GM18858 (cell line): ENCODE data around the gene FLNB.
A peak's percentile ranks its signal among the peaks of the same experiment; 100 is the strongest.
"Not testable (repeated sequence)": the region's sequence is repeated elsewhere in the genome, so short reads cannot be mapped to it uniquely, and the experiment has no call there.

Experiments
- ATAC-seq: cut with Tn5 transposase; IDR thresholded peaks from one replicate; pipeline ENCODE4 v1.9.1; 2021; ENCODE audit not compliant: unreplicated experiment

FLNB gene

GRCh38 chr3:57981483-57982087 is 26.6 kb upstream of the FLNB start:
- no peak for ATAC-seq

DNA sequence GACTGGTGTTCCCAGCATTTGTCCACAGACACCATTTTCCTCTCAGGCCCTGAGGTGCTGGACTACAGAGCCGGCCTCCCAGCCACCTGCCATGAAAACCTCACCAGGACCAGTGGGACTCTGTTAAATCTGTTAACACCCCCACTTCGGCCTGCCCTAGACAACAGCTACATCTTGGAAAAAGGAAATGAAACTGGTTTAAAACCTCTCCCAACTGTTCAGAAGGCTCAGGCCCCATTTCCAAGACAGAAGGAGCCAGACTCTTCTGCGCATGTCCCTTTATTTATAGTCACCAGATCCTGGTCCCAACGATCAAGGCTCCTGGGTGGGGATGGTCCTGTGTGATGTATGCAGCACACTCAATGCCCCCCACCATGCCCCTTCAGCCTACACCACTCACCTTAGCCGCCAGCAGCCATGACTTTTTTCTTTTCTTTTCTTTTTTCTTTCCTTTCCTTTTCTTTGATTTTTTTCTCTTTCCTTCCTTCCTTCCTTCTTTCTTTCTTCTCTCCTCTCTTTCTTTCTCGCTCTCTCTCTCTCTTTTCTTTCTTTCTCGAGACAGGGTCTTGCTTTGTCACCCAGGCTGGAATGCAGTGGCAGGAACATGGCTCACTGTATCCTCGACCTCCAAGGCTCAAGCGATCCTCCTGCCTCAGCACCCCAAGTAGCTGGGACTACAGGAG is 25.5 kb upstream of the FLNB start:
- ATAC-seq = no peak

GRCh38 chr3:57983734-57984518 is 24.3 kb upstream of the FLNB start:
- peak; percentile 98 for ATAC-seq

- no peak for ATAC-seq
Measured at GRCh38 chr3:57985176-57985983, 22.8 kb upstream of the FLNB start.

DNA sequence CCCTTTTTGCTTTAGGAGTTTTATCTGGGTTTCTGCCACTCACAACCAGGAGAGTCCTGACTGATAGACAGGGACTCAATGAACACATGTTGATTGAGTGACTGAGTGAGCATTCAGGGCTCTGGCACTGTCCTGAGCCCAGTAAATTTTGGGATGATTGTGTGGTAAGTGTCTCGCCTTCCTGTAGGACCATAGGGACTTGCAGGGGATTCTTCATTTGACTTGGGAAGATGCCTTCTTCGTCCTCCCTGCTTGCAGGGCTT is 22.3 kb upstream of the FLNB start:
- ATAC-seq = no peak

DNA sequence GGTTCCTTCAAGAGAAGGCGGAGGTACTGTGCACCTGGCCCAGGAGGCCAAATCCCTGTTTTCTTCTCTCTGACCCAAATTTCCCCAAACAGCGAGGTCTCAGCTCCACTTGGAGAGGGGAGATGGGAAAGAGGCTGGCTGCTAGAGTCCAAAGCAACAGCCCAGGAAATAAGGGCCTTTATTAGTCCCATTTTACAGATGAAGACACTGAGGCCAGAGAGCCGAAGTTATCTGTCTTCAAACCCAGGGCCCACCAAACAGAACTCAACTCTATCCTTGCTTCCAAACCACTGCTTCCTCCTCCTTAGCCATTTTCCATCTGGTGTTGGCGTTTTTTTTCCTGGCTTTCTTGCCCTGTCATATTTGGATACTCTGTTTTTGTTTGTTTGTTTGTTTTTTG is 22.0 kb upstream of the FLNB start:
- ATAC-seq = no peak

DNA sequence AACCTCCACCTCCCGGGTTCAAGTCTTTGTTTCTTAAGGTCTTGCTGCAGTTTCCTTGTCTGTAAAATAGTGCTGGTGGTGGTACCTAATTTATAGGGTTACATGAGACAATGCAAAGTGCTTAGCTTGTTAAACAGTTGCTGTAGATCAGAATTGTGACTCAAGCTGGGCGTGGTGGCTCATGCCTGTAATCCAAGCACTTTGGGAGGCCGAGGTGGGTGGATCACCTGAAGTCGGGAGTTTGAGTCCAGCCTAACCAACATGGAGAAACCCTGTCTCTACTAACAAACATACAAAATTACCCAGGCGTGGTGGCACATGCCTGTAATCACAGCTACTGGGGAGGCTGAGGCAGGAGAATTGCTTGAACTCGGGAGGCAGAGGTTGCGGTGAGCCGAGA is 19.0 kb upstream of the FLNB start:
- not testable (repeated sequence) for ATAC-seq

DNA sequence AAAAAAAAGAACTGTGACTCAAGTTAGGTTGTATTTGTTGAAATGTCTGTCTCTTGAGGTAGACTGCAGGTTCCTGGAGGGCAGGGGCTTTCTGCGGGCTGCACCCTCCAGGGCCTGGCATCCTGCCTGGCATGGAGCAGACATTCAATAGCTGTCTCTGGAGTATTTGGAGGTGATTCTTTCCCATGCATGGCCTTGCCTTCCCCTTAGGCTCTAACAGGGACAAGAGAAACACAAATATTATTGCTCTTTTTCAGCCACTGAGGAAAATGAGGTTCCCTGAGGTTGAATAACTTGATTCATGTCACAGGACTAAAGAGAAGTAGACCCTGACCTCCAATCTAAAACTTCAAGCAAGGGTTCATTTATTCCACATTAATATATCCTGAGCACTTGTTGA is 18.6 kb upstream of the FLNB start:
- no peak for ATAC-seq

DNA sequence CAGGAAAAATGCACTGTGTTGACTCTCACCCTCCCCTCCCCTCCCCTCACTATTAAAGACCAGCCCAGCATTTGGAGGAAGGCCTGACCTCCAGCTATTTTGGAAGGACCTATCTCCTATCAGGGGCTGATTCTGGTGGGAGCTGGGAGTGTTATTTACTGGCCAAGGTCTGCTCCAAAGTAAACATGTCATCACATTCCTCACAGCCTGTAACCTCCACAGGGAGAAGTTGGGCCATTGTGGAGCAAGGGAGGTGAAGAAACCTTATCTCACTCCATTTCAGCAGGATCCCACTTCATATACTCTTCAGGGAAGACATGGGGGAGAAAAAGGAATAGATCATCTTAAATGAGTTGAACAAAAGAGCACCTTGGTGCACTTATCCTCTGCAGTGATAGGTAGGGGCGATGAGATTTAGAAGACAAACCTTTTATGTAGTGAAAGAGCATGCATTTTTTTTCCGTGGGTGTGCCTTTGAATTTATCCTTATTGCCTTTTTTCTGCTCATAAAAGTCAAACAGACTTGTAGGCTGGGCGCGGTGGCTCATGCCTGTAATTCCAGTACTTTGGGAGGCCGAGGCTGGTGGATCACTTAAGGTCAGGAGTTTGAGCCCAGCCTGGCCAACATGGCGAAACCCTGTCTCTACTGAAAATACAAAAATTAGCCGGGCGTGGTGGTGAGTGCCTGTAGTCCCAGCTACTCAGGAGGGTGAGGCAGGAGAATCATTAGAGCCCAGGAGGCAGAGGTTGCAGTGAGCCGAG is 15.6 kb upstream of the FLNB start:
- ATAC-seq = no peak

GRCh38 chr3:57998366-57999283 is 9.6 kb upstream of the FLNB start:
- peak; percentile 76 for ATAC-seq

DNA sequence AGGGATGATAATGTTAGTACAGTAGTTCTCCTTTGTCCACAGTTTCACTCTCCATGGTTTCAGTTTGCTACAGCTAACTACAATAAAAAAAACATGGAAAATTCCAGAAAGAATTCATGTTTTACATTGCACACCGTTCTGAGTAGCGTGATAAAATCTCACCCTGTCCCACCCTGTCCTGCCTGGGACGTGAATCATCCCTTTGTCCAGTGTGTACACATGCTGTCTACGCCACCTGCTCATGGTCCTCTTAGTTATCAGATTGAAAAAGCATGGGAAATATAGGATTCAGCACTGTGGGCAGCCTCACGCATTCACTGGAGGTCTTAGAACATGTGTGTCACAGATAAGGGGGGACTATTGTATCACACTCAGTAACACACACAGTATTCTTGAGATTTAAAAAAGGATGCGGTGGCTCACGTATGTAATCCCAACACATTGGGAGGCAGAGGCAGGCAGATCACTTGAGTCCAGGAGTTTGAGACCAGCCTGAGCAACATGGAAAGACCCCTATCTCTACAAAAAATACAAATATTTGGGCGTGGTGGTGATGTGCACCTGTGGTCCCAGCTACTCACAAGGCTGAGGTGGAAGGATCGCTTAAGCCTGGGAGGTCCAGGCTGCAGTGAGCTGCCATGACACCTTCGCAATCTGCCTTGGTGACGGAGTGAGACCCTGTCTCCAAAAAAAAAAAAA is 8.7 kb upstream of the FLNB start:
- no peak for ATAC-seq

- ATAC-seq = no peak
Measured at GRCh38 chr3:58000306-58001085, 7.7 kb upstream of the FLNB start.

GRCh38 chr3:58001086-58001467 is 7.1 kb upstream of the FLNB start:
- no peak for ATAC-seq

GRCh38 chr3:58001979-58002378 is 6.2 kb upstream of the FLNB start:
- ATAC-seq = no peak

- no peak for ATAC-seq
Measured at GRCh38 chr3:58003093-58003492, 5.1 kb upstream of the FLNB start.

DNA sequence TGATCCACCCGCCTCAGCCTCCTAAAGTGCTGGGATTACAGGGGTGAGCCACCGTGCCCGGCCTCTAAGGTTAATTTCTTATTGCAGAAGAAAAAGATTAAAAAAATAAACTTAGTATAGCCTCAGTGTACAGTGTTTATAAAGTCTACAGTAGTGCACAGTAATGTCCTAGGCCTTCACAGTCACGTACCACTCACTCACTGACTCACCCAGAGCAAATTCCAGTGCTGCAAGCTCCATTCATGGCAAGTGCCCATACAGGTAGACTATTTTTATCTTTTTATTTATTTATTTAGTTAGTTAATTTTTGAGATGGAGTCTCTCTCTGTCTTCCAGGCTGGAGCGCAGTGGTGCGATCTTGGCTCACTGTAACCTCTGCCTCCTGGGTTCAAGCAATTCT is 3.2 kb upstream of the FLNB start:
- no peak for ATAC-seq

GRCh38 chr3:58005669-58006068 is 2.6 kb upstream of the FLNB start:
- ATAC-seq = no peak

DNA sequence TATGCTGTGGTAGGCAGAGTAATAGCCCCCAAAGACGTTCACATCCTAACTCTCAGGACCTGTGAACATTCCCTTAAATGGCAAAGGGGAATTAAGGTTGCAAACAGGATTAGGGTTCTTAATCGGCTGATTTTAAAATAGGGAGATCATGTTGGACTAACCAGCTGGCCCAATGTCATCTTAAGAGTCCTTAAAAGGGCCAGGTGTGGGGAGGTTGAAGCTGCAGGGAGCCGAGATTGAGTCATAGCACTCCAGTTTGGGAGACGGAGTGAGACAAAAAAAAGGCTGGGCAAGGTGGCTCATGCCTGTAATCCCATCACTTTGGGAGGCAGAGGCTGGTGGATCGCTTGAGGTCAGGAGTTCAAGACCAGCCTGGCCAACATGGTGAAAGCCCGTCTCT is 1.6 kb upstream of the FLNB start:
- no peak for ATAC-seq
